Uterus (tissue), 4 donors: ENCODE measurements around the gene IFNAR1. TPM values are rescaled to one million over a fixed set of nuclear protein-coding genes. Genes with fewer than 3 reads are reported as not detected.

ENCODE experiments used
- DNase-seq, 2 donors: peaks; one replicate each; pipeline ENCODE4 v3.0.0-alpha.2; 2019 to 2020
- H3K27ac ChIP-seq, 2 donors: fragments of 200-600 bp; sonication (generic); 1 replicate in 1 of 2; 2 replicates in 1 of 2; pipeline ENCODE4 v1.5.1; 2016 to 2018
- H3K27me3 ChIP-seq, 2 donors: fragments of 200-600 bp; sonication (generic); one replicate each; pipeline ENCODE4 v1.5.1; 2018 to 2019; ENCODE audit warnings: control low read depth in 1 of 2
- H3K36me3 ChIP-seq, 2 donors: fragments of 200-600 bp; sonication (generic); one replicate each; pipeline ENCODE4 v1.5.1; 2019; ENCODE audit warnings: control low read depth in 1 of 2
- H3K4me1 ChIP-seq, 2 donors: fragments of 200-600 bp; sonication (generic); one replicate each; pipeline ENCODE4 v1.5.1; 2018 to 2019; ENCODE audit warnings: control low read depth in 1 of 2
- H3K4me3 ChIP-seq, 2 donors: fragments of 200-600 bp; sonication (generic); 1 replicate in 1 of 2; 2 replicates in 1 of 2; pipeline ENCODE4 v1.5.1; 2018 to 2019; ENCODE audit warnings: mild to moderate bottlenecking in 1 of 2
- H3K9me3 ChIP-seq, 2 donors: fragments of 200-600 bp; sonication (generic); one replicate each; pipeline ENCODE4 v1.5.1; 2019; ENCODE audit warnings: control low read depth in 1 of 2
- CTCF ChIP-seq, 4 experiments: fragments of 200-600 bp in 2 of 4; fragments of 450-650 bp in 2 of 4; sonication (generic) in 2 of 4; IDR thresholded peaks; one replicate each; pipeline ENCODE4 v1.5.1; 2016 to 2019; ENCODE audit warnings: antibody characterized with exemption in 4 of 4, mild to moderate bottlenecking in 2 of 4, moderate library complexity in 1 of 4
- POLR2A ChIP-seq, 2 donors: fragments of 450-650 bp; IDR thresholded peaks; one replicate each; pipeline ENCODE4 v1.6.1; 2016; ENCODE audit warnings: antibody characterized with exemption in 2 of 2, mild to moderate bottlenecking in 1 of 2, moderate library complexity in 1 of 2
- intact Hi-C: fragments of 100-400 bp; cut with DNase I; formaldehyde crosslinking; loops from one replicate; pipeline ENCODE4 v1.15.1; 2023; ENCODE audit warnings: low total_unique reads
- total RNA-seq, 4 donors: library from RNA; depleted of rRNA in 3 of 4; stranded (reverse); fragments of >200 nt in 3 of 4; gene quantifications; one replicate each; pipeline versions ENCODE4 v1.1.0 to v1.2.4, GENCODE V29; 2014 to 2023
- donor health status: DM: yes; HTN: yes; CAD: no.

IFNAR1 gene
- total RNA-seq, 4 donors from 2014 or later, result 26.8 to 115 (median 39.3) TPM

- Histone ChIP-seq H3K4me3 (no peak overlapping the region), H3K27ac (no peak overlapping the region), H3K36me3 (no peaks in the 10 kb centered on the region), H3K4me1 (no peaks in the 10 kb centered on the region), H3K9me3 (no peaks in the 10 kb centered on the region), H3K27me3 (no peaks in the 10 kb centered on the region)
- TF ChIP-seq CTCF (IDR thresholded peaks at IDR 0.05) (no peak), POLR2A (IDR thresholded peaks at IDR 0.05) (no peak)
- intact Hi-C loops, result no loop called here
- DNase-seq, result no peak
These were observed 68.6 kb downstream of the IFNAR1 start for GRCh38 chr21:33393348-33393747.

DNA sequence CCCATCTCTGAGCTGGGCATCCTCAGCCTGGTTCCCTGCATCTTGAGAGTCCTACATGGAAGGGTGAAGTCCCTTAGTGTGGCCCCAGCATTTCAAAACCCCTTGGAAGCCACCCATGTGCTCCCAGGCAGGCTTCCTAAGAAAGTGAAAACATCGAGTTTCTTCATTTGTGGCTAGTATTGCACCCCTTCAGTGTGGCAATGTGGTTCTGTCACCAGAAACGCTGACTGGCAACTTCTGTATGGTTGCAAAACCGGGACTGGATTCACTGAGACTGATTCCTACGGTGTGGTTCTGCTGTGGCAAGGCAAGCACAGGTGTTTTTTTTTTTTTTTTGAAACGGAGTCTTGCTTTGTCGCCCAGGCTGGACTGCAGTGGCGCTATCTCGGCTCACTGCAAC is 69.5 kb downstream of the IFNAR1 start:
- Histone ChIP-seq H3K4me1 (no peaks in the 10 kb centered on the region), H3K9me3 (no peaks in the 10 kb centered on the region), H3K36me3 (no peaks in the 10 kb centered on the region), H3K27me3 (no peaks in the 10 kb centered on the region), H3K27ac (no peak overlapping the region), H3K4me3 (no peak overlapping the region)
- intact Hi-C loops, result no loop called here
- TF ChIP-seq POLR2A (IDR thresholded peaks at IDR 0.05), result no peak
- no peak for TF ChIP-seq CTCF (IDR thresholded peaks at IDR 0.05)
- DNase-seq, result no peak

- Histone ChIP-seq H3K27me3 (no peaks in the 10 kb centered on the region), H3K36me3 (no peaks in the 10 kb centered on the region), H3K27ac (peak overlapping the region in 1 of 2 donors; percentile 38), H3K9me3 (no peaks in the 10 kb centered on the region), H3K4me1 (no peaks in the 10 kb centered on the region), H3K4me3 (no peak overlapping the region)
- intact Hi-C loops, result no loop called here
- TF ChIP-seq CTCF (IDR thresholded peaks at IDR 0.05) (no peak), POLR2A (IDR thresholded peaks at IDR 0.05) (no peak)
- no peak for DNase-seq
These were observed 71.1 kb downstream of the IFNAR1 start for GRCh38 chr21:33395891-33396331.

DNA sequence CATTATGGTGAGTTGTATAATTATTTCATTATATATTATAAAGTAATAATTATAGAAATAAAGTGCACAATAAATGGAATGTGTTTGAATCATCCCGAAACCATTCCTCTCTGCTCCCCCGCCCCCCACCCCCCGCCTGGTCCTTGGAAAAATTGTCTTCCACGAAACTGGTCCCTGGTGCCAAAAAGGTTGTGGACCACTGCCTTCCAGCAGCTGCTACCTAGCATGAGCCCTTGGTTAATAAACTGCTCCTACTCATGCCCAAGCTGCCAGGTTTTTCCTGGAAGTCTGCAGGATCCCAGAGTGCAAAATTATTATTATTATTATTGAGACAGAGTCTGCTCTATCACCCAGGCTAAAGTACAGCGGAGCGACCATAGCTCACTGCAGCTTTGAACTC is 71.7 kb downstream of the IFNAR1 start:
- Histone ChIP-seq H3K36me3 (no peaks in the 10 kb centered on the region), H3K27me3 (no peaks in the 10 kb centered on the region), H3K4me1 (no peaks in the 10 kb centered on the region), H3K27ac (no peak overlapping the region), H3K4me3 (no peak overlapping the region), H3K9me3 (no peaks in the 10 kb centered on the region)
- no peak for TF ChIP-seq POLR2A (IDR thresholded peaks at IDR 0.05)
- no peak for TF ChIP-seq CTCF (IDR thresholded peaks at IDR 0.05)
- intact Hi-C loops, result no loop called here
- no peak for DNase-seq

DNA sequence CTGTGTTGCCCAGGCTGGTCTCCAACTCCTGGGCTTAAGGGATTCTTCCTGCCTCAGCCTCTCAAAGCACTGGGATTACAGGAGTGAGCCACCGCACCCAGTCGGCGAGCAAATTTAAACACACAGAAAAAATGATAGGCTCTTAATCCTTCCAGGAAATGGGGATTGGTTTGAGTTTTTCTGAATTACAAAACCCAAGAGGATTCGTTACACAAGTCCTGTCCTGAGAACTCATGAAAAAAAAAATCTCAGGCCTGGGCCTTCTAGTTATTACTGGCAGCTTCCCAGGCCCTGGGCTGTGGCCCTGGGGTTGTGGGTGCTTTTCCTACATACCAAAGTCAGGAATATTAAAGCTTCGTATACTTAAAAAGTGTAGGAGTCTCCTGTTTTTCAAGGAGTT is 72.2 kb downstream of the IFNAR1 start:
- TF ChIP-seq POLR2A (IDR thresholded peaks at IDR 0.05), result no peak
- no peak for TF ChIP-seq CTCF (IDR thresholded peaks at IDR 0.05)
- no peak for DNase-seq
- Histone ChIP-seq H3K4me3 (no peak overlapping the region), H3K4me1 (no peaks in the 10 kb centered on the region), H3K36me3 (no peaks in the 10 kb centered on the region), H3K27ac (peak overlapping the region in 1 of 2 donors; percentile 10), H3K9me3 (no peaks in the 10 kb centered on the region), H3K27me3 (no peaks in the 10 kb centered on the region)
- intact Hi-C loops, result no loop called here
